ENCODE data around the gene IP6K1. TPM values are rescaled to one million over a fixed set of nuclear protein-coding genes. Genes with fewer than 3 reads are reported as not detected.
A peak's percentile ranks its signal among the peaks of the same experiment; 100 is the strongest.

IP6K1 gene
- total RNA-seq, 1 donor from 2014 or later: 14.8 TPM

- ATAC-seq (ENCODE audit: poor library complexity) (no peak), DNase-seq (no peak)
- intact Hi-C loops (cut with DNase I): no loop called here
Measured at GRCh38 chr3:49733551-49733950, 52.8 kb downstream of the IP6K1 start.

GRCh38 chr3:49732597-49732996 is 53.7 kb downstream of the IP6K1 start:
- intact Hi-C loops (cut with DNase I): no loop called here
- DNase-seq (no peak), ATAC-seq (ENCODE audit: poor library complexity) (no peak)

GRCh38 chr3:49729966-49730609 is 56.3 kb downstream of the IP6K1 start:
- no peak for ATAC-seq (ENCODE audit: poor library complexity)
- no peak for DNase-seq
- intact Hi-C loops (cut with DNase I): no loop called here

GRCh38 chr3:49727924-49728361 is 58.4 kb downstream of the IP6K1 start:
- intact Hi-C loops (cut with DNase I): no loop called here
- DNase-seq (no peak), ATAC-seq (ENCODE audit: poor library complexity) (no peak)

- intact Hi-C loops (cut with DNase I): no loop called here
- no peak for ATAC-seq (ENCODE audit: poor library complexity)
- no peak for DNase-seq
Measured at GRCh38 chr3:49727154-49727923, 59.0 kb downstream of the IP6K1 start.

GRCh38 chr3:49725906-49726681 is 60.2 kb downstream of the IP6K1 start:
- DNase-seq (no peak), ATAC-seq (ENCODE audit: poor library complexity) (no peak)
- intact Hi-C loops (cut with DNase I): no loop called here

- intact Hi-C loops (cut with DNase I): no loop called here
- peak; percentile 49 for DNase-seq
- ATAC-seq (ENCODE audit: poor library complexity): no peak
Measured at GRCh38 chr3:49724586-49724985, 61.8 kb downstream of the IP6K1 start.

GRCh38 chr3:49723628-49724551 is 62.5 kb downstream of the IP6K1 start, which contains the start of gene GMPPB:
GMPPB (minus strand) TSS chr3:49723951; CDS start chr3:49723726, 225 bp downstream.
- peak; percentile 99 for DNase-seq
- peak; percentile 91 for ATAC-seq (ENCODE audit: poor library complexity)
- intact Hi-C loops (cut with DNase I): no loop called here

- DNase-seq: peak; percentile 73
- peak; percentile 11 for ATAC-seq (ENCODE audit: poor library complexity)
- intact Hi-C loops (cut with DNase I): no loop called here
Measured at GRCh38 chr3:49723296-49723627, 63.1 kb downstream of the IP6K1 start.

GRCh38 chr3:49722896-49723295 is 63.4 kb downstream of the IP6K1 start:
- DNase-seq (no peak), ATAC-seq (ENCODE audit: poor library complexity) (no peak)
- intact Hi-C loops (cut with DNase I): no loop called here

GRCh38 chr3:49721896-49722781 is 64.2 kb downstream of the IP6K1 start:
- intact Hi-C loops (cut with DNase I): no loop called here
- ATAC-seq (ENCODE audit: poor library complexity) (no peak), DNase-seq (peak; percentile 35)

GRCh38 chr3:49721596-49721895 is 64.8 kb downstream of the IP6K1 start:
- intact Hi-C loops (cut with DNase I): no loop called here
- no peak for ATAC-seq (ENCODE audit: poor library complexity)
- no peak for DNase-seq

GRCh38 chr3:49720855-49721595 is 65.3 kb downstream of the IP6K1 start:
- DNase-seq: no peak
- no peak for ATAC-seq (ENCODE audit: poor library complexity)
- intact Hi-C loops (cut with DNase I): no loop called here

GRCh38 chr3:49719214-49719884 is 67.0 kb downstream of the IP6K1 start, which contains the start of gene AMIGO3:
AMIGO3 (minus strand) TSS chr3:49719684; CDS start chr3:49719465, 219 bp downstream.
- intact Hi-C loops (cut with DNase I): no loop called here
- peak; percentile 99 for DNase-seq

GRCh38 chr3:49718858-49719213 is 67.5 kb downstream of the IP6K1 start:
- ATAC-seq (ENCODE audit: poor library complexity): no peak
- intact Hi-C loops (cut with DNase I): no loop called here
- no peak for DNase-seq

More at GRCh38 chr3:49719214-49719884, 67.0 kb downstream of the IP6K1 start, which contains the start of gene AMIGO3:
- peak; percentile 80 for ATAC-seq (ENCODE audit: poor library complexity)
